H1 (cell line): ENCODE data around the gene CDH10. TPM values are rescaled to one million over a fixed set of nuclear protein-coding genes. Genes with fewer than 3 reads are reported as not detected.

Experiments used
- ASH2L ChIP-seq: fragments of 200-600, 300-600 bp; sonication (generic); IDR thresholded peaks from one replicate; pipeline ENCODE4 v1.7.1; 2017; ENCODE audit warnings: low read length
- GABPA ChIP-seq: IDR thresholded peaks from 2 replicates; pipeline ENCODE4 v1.6.1; 2011; ENCODE audit warnings: mild to moderate bottlenecking, low read length, moderate library complexity, borderline replicate concordance; ENCODE audit not compliant: insufficient read depth
- GTF2F1 ChIP-seq: IDR thresholded peaks from 2 replicates; pipeline ENCODE4 v1.6.1; 2012; ENCODE audit warnings: low read depth, low read length, improper control_type of control experiment, borderline replicate concordance
- KDM5A ChIP-seq: fragments of 200-600 bp; IDR thresholded peaks from 2 replicates; pipeline ENCODE4 v1.7.1; 2012; ENCODE audit warnings: mild to moderate bottlenecking, low read length, inconsistent platforms, mixed read lengths
- RFX5 ChIP-seq: IDR thresholded peaks from 2 replicates; pipeline ENCODE4 v1.6.1; 2011; ENCODE audit warnings: low read depth, low read length, improper control_type of control experiment, borderline replicate concordance
- SP2 ChIP-seq: IDR thresholded peaks from 2 replicates; pipeline ENCODE4 v1.6.1; 2012; ENCODE audit warnings: mild to moderate bottlenecking, low read length, inconsistent platforms
- SRF ChIP-seq: IDR thresholded peaks from 2 replicates; pipeline ENCODE4 v1.6.1; 2011; ENCODE audit warnings: mild to moderate bottlenecking, low read depth, low read length, moderate library complexity
- polyA plus RNA-seq, 7 experiments: library from polyadenylated mRNA; depleted of rRNA in 3 of 7; stranded (reverse) in 5 of 7; unstranded in 2 of 7; fragments of >200 nt in 5 of 7; fragments of 200-250 nt in 2 of 7; gene quantifications; 1 replicate in 5 of 7; 2 replicates in 1 of 7; 4 replicates in 1 of 7; pipeline versions ENCODE4 v1.2.1 to v1.2.3, GENCODE V29; 2011 to 2013; ENCODE audit warnings: missing spikeins in 2 of 7, mixed read lengths in 2 of 7
- total RNA-seq: library from RNA; stranded (reverse); fragmentation: NEBNext Ultra II Directional; extraction: Animal tissue kit (Norgen Biotek cat#: 25700); gene quantifications from 2 replicates; pipeline ENCODE4 v1.2.1, GENCODE V29; 2021
- TF ChIP-seq, protein P1 (sequence below): fragments of 300-600 bp; sonication (generic); IDR thresholded peaks from 2 replicates; pipeline ENCODE4 v1.7.1; 2012; ENCODE audit warnings: low read length, moderate library complexity, mild to moderate bottlenecking, inconsistent platforms; ENCODE audit not compliant: insufficient replicate concordance
- TF ChIP-seq, protein P2 (sequence below): IDR thresholded peaks from 2 replicates; pipeline ENCODE4 v1.6.1; 2012; ENCODE audit warnings: low read length, inconsistent platforms
- TF ChIP-seq, protein P3 (sequence below): IDR thresholded peaks from 2 replicates; pipeline ENCODE4 v1.6.1; 2011; ENCODE audit warnings: low read depth, mild to moderate bottlenecking, low read length; ENCODE audit not compliant: insufficient read depth

The CDH10 gene
- total and polyA plus RNA-seq, 2 of the 8 experiments (the other 6 are each of a cell fraction or from before 2014, with no cell fraction given), result 0.11 TPM; not detected in 1

DNA sequence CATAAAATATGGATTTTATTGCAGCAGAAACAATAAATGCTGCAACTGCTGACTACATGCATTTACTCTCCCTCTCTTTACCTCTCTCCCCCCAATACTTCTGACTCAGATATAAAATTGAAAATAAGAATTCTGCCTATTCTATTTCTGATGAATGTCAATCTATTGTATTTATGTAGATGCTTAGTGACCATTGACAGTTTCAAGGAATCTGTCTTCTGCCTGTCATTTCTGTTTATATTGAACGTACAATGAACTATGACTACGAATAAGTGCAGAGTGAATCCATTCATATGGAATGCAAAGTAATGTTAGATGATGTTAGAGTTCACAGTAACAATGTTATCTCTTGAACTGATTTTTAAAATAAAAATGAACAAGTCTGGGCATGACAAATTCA is 898 bp downstream of the CDH10 start (continued):
- TF ChIP-seq, protein P1, sequence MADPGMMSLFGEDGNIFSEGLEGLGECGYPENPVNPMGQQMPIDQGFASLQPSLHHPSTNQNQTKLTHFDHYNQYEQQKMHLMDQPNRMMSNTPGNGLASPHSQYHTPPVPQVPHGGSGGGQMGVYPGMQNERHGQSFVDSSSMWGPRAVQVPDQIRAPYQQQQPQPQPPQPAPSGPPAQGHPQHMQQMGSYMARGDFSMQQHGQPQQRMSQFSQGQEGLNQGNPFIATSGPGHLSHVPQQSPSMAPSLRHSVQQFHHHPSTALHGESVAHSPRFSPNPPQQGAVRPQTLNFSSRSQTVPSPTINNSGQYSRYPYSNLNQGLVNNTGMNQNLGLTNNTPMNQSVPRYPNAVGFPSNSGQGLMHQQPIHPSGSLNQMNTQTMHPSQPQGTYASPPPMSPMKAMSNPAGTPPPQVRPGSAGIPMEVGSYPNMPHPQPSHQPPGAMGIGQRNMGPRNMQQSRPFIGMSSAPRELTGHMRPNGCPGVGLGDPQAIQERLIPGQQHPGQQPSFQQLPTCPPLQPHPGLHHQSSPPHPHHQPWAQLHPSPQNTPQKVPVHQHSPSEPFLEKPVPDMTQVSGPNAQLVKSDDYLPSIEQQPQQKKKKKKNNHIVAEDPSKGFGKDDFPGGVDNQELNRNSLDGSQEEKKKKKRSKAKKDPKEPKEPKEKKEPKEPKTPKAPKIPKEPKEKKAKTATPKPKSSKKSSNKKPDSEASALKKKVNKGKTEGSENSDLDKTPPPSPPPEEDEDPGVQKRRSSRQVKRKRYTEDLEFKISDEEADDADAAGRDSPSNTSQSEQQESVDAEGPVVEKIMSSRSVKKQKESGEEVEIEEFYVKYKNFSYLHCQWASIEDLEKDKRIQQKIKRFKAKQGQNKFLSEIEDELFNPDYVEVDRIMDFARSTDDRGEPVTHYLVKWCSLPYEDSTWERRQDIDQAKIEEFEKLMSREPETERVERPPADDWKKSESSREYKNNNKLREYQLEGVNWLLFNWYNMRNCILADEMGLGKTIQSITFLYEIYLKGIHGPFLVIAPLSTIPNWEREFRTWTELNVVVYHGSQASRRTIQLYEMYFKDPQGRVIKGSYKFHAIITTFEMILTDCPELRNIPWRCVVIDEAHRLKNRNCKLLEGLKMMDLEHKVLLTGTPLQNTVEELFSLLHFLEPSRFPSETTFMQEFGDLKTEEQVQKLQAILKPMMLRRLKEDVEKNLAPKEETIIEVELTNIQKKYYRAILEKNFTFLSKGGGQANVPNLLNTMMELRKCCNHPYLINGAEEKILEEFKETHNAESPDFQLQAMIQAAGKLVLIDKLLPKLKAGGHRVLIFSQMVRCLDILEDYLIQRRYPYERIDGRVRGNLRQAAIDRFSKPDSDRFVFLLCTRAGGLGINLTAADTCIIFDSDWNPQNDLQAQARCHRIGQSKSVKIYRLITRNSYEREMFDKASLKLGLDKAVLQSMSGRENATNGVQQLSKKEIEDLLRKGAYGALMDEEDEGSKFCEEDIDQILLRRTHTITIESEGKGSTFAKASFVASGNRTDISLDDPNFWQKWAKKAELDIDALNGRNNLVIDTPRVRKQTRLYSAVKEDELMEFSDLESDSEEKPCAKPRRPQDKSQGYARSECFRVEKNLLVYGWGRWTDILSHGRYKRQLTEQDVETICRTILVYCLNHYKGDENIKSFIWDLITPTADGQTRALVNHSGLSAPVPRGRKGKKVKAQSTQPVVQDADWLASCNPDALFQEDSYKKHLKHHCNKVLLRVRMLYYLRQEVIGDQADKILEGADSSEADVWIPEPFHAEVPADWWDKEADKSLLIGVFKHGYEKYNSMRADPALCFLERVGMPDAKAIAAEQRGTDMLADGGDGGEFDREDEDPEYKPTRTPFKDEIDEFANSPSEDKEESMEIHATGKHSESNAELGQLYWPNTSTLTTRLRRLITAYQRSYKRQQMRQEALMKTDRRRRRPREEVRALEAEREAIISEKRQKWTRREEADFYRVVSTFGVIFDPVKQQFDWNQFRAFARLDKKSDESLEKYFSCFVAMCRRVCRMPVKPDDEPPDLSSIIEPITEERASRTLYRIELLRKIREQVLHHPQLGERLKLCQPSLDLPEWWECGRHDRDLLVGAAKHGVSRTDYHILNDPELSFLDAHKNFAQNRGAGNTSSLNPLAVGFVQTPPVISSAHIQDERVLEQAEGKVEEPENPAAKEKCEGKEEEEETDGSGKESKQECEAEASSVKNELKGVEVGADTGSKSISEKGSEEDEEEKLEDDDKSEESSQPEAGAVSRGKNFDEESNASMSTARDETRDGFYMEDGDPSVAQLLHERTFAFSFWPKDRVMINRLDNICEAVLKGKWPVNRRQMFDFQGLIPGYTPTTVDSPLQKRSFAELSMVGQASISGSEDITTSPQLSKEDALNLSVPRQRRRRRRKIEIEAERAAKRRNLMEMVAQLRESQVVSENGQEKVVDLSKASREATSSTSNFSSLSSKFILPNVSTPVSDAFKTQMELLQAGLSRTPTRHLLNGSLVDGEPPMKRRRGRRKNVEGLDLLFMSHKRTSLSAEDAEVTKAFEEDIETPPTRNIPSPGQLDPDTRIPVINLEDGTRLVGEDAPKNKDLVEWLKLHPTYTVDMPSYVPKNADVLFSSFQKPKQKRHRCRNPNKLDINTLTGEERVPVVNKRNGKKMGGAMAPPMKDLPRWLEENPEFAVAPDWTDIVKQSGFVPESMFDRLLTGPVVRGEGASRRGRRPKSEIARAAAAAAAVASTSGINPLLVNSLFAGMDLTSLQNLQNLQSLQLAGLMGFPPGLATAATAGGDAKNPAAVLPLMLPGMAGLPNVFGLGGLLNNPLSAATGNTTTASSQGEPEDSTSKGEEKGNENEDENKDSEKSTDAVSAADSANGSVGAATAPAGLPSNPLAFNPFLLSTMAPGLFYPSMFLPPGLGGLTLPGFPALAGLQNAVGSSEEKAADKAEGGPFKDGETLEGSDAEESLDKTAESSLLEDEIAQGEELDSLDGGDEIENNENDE, result no peak
- no peak for TF ChIP-seq SRF
- TF ChIP-seq, protein P2, sequence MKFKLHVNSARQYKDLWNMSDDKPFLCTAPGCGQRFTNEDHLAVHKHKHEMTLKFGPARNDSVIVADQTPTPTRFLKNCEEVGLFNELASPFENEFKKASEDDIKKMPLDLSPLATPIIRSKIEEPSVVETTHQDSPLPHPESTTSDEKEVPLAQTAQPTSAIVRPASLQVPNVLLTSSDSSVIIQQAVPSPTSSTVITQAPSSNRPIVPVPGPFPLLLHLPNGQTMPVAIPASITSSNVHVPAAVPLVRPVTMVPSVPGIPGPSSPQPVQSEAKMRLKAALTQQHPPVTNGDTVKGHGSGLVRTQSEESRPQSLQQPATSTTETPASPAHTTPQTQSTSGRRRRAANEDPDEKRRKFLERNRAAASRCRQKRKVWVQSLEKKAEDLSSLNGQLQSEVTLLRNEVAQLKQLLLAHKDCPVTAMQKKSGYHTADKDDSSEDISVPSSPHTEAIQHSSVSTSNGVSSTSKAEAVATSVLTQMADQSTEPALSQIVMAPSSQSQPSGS, result no peak
- no peak for TF ChIP-seq GTF2F1
- TF ChIP-seq, protein P3, sequence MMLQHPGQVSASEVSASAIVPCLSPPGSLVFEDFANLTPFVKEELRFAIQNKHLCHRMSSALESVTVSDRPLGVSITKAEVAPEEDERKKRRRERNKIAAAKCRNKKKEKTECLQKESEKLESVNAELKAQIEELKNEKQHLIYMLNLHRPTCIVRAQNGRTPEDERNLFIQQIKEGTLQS, result no peak
- no peak for TF ChIP-seq GABPA
- no peak for TF ChIP-seq KDM5A
- no peak for TF ChIP-seq ASH2L
- TF ChIP-seq RFX5, result no peak
- no peak for TF ChIP-seq SP2
